CD4-positive, alpha-beta T cell treated with Interleukin-15 for 4 hours (primary cell): Measurements from ENCODE around the gene SYT7.
"Not testable (repeated sequence)": the region's sequence is repeated elsewhere in the genome, so short reads cannot be mapped to it uniquely, and the experiment has no call there.

Source experiments
- DNase-seq: peaks from one replicate; pipeline ENCODE4 v3.0.0-alpha.2; 2020; ENCODE audit warnings: low spot score

Gene SYT7

DNA sequence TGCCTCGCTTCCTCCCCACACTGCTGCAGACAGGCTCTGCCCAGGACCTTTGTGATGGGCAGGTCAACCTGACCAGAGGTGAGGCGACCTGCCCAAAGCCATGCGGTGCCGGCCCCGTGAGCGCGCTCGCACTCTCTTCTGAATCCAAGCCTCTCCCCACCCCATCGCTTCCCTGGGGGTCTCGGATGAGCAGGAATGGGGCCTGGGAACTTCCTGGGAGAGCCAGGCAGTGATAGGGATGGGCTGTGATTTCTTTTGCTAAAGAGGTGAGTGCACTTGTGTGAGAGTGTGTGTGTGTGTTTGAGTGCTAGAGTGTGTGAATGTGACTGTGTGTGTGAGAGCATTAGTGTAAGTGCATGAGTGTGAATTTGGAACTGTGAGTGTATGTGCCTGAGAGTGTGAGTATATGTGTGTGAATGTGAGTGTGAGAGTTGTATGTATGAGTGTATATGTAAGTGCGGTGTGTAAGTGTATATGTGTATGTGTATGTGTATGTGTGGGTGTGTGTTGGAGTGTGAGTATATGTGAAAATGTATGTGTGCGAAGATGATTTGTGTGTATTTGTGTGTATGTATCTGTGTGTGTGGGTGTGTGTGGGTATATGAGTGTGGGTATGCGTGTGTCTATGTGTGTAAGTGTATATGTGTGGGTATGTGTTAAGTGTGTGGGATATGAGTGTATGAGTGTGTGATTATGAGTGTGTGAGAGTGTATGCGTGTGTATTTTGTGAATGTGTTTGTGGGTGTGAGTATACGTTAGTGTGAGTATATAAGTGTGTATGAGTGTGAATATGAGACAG is 84.1 kb downstream of the SYT7 start:
- no peak for DNase-seq

DNA sequence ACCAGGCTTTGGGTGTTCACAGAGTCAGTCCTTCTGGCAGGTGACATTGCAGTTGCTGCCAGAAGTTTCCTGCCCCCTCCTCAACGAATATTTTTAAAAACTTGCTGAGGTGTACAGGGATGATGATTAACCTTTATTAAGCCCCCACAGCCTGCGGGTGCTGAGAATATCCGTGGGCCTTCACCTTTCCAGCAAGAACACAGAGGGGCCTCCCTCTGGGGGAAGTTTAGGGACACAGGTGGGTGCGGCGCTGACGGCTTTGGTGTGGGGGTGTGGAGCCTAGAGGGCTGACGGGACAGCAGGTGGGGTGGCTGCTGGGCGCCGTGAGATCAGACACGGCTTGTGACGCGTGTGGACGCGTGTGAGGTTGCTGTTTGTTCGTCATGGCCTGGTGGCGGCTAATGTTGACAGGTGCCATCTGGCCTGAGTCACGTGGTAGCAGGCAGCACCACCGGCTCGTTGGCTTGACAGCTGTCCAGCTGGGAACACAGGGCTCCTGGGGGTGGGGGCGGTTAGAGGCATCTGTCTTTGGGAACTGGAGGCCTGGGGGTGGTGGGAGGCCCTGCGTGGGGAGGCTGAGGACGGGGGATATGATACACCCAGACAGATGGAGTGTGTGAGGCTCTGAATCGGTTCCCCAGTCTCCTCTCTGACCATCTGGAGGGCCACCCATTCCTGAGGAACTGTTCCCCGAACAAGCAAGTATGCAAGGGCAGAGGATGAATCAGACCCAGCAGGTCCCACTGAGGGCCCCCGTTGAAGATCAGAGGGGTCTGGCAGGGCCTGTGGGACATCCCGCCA is 84.9 kb downstream of the SYT7 start:
- no peak for DNase-seq

DNA sequence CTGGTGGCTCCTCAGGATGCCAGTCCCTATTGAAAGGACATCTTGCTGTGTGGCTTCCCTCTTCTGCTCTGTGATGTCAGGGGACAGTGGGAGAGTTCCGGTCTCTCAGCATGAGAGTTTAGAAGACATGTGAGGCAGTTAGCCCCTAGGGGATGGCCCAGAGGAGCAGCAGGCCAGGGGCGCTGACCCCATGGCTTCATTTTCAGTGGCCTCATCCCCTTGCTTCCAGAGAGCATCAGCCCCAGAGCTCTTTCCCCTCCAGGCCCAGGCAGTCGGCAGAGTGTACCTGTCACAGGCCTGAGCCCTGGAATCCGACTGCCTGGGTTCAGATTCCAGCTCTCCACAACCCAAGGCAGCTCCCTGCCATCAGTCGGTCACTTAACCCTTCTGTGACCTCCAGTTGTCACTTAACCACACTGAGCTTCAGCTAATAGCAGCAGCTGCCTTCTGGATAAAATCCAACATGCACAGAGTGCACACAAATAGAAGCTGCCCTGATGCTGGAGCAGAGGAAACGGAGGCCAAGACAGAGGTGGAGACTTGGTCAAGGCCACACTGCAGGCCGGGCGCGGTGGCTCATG is 86.4 kb downstream of the SYT7 start:
- no peak for DNase-seq

DNA sequence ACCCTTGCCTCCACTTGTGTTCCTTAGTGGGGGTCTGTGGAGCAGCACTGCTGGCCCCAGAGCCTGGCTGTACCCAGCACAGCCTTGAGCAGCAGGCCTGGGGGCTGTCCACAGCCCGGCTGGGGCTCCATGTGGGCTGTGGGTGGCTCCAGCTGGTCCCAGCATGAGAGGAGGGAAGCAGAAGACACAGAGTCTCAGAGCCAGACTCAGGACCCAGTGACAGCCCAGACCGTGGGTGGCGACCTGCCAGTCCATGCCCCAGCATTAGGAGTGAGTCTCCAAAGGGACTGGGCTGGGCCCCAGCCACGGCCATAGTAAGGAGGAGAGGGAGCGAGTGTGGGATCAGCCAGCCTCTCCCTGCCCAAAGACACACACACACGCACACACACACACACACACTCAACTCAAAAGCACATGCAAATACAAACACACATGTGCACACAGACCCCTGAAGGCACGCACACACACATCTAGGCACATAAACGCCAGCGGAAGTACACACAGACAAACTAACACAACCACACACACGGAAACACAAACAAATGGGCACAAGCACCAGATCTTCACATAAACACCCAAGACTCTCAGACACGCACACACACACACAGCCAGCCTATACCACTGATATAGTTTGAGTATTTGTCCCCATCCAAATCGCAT is 89.0 kb downstream of the SYT7 start:
- DNase-seq, result no peak

DNA sequence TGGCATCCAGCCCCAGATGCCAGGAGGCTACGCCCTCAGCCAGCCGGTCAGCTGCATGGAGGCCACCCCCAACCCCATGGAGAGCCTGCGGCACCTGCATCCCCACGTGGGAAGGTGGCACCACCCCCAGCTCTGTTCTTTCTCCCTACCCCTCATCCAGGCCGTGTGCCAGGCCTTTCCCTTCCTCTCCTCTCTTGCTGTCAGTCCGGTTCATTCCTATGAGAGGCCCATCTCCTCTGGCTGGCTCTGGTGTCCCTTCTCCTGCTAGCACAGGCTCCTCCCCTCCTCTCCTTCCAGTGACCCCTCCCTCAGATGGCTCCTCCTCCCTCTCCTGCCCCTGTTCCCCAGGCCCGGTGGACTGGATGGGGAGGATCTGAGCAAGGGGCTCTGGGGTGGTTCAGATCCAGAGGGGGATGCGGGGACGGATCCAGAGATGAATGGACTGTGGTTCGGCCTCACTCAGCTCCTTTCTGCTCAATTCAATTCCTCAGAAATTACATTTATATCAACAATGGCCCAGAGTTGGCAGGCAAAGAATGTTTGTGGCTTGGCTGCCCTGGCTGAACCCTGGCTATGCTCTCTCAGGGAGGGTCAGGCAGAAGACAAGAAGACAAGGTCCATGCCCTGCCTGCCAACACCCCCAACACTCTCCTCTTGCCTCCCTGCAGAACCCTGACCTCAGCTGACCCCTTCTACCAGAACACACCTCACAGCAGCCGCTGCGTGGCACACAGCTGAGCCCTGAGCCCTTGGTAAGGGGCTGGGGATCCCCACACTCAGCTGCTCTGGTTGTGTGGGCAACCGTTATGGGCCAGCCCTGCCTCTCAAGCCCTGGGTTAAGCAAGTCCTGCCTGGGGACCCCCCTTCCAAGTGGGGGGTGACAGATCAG is 90.8 kb downstream of the SYT7 start:
- DNase-seq, result no peak

DNA sequence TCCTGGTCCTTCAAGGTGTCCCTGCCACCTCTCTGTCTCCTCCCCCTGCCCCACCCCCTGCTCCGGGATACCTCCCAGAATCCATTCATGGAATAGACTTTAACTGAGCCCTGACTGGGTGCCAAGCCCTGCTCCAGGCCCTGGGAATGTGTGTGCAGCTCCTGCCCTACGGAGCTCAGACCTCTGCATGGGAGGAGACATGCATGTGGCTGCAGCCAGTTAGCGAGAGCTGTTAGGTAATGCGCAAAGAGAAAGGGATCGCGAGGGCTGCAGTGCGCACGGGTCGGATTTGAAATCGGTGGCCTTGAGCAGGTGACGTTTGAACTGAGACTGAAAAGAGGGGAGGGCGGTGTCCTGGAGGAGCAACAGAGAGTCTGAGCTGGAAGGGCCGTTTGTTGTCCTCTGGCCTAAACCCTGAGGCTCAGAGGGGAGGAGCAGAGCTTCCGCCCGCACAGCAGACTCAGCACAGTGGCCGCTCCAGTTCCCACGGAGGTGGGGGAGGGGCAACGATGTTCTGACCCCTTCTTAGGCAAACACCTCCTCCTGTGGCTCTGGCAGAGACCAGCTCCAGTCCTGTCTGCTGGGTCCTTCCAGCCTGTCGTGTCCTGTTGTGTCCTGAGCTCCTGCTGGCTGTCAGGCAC is 92.1 kb downstream of the SYT7 start:
- DNase-seq, result no peak

DNA sequence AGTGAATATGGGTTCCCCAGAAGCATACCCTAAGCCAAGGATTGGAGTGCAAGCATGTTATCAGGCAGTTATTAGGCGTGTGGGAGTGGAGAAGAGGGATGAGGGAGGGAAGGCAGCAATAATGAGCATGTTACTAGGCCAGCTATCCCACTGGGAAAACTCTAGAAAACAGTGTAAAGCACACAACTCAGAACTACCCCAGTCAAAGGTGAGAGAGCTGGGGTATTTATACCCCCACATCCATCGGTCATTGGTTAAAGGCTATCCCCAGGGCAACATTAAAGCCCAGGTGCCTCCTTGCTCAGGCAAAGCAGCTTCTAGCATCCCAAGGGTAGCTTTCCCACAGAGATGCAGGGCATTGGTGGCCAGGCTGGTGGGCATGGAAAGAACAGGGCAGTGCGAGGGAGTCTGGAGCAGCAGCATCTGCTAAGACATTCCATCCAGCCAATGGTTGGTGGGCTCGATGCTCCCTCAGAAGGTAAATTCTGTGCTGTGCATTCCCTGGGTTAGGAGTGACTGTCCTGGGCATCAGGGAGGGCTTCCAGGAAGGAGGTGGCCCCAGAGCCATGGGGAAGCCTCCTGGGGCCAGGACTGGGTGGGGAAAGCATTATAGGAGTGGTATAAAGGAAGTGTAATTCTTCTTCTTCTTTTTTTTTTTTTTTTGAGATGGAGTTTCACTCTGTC is 93.4 kb downstream of the SYT7 start:
- DNase-seq, result no peak

DNA sequence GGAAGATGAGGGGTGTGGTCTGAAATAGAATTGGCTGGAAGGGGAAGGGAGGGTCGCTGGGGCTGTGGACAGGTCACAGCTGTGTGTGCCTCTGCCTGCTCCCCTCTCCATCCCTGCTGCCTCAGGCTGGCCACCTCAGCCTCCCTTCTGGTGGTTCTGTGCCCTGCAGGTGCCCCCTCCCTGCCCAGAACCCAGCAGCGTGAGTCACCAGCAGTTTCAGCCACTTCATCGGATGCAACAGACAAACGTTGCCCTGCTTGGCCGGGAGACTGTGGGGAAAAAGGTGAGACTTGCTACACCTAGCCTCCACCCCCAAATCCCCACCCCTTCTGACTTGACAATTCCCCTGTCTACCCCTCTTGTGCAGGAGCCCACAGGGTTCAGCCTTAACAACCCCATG is 94.1 kb downstream of the SYT7 start:
- no peak for DNase-seq

DNA sequence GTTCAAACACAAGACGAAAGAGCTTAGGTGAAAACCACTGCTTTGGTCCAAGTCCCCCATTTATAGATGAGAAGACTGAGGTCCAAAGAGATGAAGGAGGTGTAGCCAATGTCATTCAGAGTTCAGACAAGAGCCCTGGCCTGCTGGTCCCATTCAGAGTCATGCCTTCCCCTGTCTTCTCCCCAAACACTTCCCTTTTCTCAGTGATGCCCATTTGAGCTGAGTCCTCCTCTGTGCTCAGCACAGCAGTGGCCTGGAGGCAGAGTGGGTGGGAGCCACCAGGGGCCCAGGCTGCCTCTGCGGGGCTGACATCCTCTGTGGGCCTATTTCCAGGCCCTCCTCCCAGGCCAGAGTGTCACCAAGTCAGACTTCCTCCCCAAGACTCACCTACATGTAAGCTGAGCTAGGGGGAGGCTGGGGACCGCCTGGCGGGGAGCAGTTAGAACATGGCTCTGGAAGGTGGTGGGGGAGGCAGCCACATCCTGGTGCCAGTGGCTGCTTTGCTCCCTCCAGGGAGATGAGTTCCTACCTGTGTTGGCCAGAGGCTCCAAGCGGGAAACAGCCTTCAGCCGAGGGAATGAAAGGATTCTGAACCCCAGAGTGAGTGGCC is 94.8 kb downstream of the SYT7 start:
- no peak for DNase-seq

DNA sequence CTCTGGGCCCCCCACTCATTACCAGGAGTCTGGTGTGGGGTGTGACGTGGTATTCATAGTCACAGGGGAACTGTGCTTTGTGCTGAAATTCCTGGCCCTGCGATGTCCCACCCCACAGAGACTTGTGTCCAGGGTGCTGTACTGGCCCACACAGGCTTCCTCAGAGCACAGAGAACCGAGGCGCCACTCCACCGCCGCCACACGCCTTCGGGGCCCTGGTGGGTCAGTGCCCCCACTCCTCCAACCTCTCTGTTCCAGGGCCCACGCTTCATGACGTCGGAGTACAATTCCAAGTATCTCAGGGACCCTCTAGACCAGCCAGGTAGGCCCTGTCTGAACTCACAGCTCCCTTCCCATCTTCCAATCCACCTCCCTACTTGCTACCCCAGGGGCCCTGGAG is 95.8 kb downstream of the SYT7 start:
- DNase-seq, result no peak

DNA sequence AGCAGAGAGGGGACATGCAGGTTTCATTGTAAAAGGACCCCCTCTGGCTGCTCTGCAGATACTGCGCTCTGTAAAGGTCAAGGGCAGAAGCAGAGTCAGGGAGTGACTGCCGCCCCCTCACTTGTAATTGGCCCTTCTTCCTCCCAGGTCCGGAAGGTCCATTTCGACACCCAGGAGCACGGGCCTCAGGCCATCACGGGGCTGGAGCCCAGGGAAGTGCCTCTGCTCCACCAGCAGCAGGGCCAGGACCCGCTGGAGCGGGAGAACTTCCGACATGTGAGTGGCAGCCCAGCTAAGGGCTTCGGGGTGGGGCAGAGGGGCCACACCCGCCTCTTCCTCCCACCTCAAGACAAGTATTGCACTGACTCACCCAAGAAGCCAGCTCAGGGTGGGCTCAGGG is 96.3 kb downstream of the SYT7 start:
- no peak for DNase-seq

DNA sequence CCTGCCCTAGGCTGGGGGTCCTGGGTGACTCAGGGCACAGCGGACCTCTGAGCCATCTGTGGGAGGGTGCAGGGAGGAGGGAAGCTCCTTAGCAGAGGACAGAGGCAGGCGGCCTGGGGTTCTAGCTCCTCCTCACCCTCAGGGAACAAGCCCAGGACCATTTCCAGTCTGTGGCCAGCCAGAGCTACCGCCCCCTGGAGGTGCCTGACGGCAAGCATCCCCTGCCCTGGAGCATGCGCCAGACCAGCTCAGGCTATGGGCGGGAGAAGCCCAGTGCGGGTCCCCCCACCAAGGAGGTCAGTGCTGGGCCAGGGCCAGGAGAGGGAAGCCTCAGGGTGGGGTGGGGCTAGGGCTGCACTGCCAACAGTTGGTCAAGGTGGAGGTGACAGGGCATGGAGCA is 98.4 kb downstream of the SYT7 start:
- DNase-seq, result no peak

DNA sequence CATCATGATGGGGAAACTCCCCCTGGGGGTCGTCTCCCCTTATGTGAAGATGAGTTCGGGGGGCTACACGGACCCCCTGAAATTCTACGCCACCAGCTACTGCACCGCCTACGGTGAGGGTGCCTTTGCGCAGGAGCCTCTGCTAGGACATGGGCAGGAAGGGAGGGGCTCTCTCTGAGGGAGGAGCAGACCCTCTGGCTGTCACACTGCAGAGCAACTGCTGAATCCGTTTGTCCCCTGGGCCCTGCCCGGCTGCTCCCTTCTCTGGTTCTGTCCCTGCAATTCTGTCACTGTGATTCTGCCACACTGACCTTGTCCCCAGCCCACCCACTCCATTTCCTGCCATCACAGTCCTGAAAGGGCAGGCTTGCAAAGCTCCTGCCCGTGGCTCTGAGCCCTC is 99.1 kb downstream of the SYT7 start:
- DNase-seq, result no peak

DNA sequence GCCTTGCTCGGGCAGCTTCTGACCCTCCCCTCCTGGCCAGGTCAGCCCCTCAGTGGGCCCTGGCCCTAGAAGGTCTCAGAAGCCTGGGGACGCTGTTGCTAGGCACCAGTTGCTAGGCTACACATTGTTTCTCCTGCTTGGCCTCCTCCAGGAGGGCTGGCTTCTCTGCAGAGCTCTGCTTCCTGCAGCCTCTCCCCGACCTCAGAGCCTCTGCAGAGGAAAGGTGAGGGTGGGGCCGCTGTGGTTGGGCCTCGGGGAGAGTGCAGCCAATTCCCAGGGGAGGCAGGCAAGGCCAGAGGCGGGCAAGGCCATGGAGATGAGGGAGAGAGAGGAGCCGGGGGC is 99.9 kb downstream of the SYT7 start:
- no peak for DNase-seq

DNA sequence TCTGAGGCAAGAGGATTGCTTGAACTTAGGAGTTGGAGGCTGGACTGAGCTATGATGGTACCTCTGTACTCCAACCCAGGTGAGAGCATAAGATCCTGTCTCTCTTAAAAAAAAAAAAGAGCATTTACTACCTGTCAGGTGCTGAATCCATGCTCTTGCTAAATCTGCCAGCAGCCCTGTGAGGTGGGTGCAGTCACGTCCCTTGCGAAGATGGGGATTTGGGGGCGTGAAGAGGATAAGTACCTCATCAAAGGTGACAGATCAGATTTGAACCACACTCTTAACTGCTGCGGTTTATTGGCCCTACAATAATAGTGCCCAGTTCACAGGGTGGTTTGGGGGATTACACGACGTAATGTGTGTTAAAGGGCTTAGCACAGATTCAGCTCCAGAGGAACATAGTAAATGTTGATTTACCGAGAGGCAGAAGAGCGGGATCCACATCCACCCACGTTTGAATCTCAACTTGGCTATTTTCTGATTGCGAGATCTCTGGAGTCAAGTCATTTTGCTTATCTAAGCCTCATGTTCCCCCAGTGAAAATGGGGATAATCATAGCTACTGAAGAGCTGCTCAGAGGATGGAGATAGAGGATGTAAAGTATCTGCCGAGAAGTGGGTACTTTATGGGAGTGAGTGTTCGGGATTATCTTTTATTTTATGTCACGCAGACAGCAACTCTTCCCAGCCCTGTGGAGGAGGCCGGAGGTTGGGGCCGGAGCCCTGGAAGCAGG is 100.4 kb downstream of the SYT7 start:
- DNase-seq, result no peak

DNA sequence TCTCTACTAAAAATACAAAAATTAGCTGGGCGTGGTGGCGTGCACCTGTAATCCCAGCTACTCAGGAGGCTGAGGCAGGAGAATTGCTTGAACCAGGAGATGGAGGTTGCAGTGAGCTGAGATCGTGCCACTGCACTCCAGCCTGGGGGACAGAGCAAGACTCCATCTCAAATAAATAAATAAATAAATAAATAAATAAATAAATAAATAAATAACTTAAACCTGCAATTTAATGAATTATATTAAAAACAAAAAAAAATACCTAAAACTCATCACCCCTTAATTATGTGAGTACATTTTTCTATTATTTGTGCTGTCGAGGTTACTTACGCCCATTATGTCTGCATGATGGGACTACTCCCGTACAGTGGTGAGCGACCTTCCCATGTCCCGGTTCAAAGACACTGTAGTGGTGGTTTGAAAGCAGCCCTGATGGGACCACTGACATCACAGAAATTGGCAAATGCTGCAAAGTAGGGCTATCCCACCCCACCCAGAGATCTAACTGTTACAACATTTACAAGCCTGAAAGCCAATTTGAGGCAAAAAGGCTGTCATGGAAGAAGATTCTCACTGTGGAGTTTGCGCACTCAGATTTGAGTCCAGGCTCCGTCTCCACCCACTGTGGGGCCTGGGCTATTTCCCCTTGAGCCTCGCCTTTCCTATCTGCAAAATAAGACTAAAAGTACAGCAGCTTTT is 101.4 kb downstream of the SYT7 start:
- DNase-seq, result not testable (repeated sequence)

DNA sequence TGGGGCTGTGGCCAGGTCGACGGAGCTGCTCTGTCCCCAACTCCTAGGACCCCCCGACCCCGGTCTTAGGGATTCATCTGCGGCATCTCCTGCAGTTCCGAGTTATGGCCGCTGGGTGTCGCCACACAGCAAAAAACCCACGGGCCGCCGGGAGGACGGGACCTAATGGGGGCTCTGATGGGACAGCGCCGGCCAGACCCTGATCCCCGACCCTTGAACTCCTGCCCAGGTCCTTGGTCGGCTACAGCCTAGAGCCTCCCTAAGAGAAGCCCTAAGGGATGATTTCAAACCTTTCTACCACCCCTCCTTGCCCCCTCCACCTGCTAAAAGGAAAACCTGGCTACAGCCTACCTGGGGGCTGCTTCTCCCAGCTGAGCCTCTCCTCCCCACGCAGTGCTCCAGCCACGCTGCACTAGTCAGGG is 103.1 kb downstream of the SYT7 start:
- peak; percentile 50 for DNase-seq

DNA sequence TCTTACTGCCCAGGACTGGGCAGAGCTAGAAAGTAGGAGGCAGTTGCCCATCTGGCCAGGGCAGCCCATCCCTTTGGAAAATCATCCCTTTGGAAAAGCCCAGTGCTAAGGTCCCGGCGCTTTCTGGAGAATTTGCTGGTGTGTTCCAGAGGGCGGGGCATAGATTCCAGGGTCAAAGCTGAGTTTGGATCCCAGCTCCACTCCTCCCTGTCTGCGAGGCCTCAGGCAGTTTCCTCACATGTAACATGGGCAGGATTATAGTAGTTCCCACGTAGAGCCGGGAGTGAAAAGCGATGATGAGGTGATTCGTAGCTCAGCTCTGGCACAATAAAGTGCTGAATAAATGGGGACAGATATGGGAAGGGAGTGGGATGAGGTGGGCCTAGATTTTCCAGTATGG is 103.8 kb downstream of the SYT7 start:
- DNase-seq, result no peak

DNA sequence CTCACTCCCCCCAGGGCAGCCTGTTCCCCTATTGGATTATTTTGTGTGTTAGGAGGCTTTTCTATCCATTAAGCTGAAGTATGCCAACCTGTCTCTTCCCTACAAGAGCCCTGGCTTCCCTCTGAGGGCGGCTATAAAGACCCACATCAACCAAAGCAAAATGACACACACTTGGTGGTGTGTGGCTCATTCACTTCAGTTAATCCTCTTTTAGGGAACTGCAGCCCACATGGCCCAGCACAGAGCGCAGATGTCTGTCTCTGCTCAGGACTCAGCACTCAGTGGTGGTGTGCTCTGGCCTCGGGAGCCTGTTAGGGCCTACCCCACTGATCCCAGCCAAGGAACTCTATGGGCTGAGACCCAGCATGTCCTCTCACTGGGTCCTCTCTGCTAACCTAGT is 104.5 kb downstream of the SYT7 start:
- no peak for DNase-seq
